Stimulated activated CD4-positive, alpha-beta T cell treated with anti-CD3 and anti-CD28 coated beads, TNF-alpha, amount 100 ng/mL, for 48 hours (primary cell): ENCODE data around the gene LAMA2.
"Not testable (repeated sequence)": the region's sequence is repeated elsewhere in the genome, so short reads cannot be mapped to it uniquely, and the experiment has no call there.

Experiments used
- DNase-seq, 3 donors: peaks; one replicate each; pipeline ENCODE4 v3.0.0-alpha.2; 2020; ENCODE audit warnings: low read depth in 3 of 3

Gene LAMA2

GRCh38 chr6:129006724-129007514 lies 124.0 kb downstream of the LAMA2 start:
- DNase-seq, result no peak

GRCh38 chr6:129007701-129008373 lies 124.9 kb downstream of the LAMA2 start:
- no peak for DNase-seq

GRCh38 chr6:129008591-129008990 lies 125.7 kb downstream of the LAMA2 start:
- DNase-seq, result no peak

GRCh38 chr6:129009851-129010250 lies 126.9 kb downstream of the LAMA2 start:
- DNase-seq, result no peak

GRCh38 chr6:129014302-129014701 lies 131.4 kb downstream of the LAMA2 start:
- no peak for DNase-seq

- DNase-seq, result no peak
Observed at GRCh38 chr6:129015721-129016120, 132.8 kb downstream of the LAMA2 start.

- no peak for DNase-seq
Observed at GRCh38 chr6:129016844-129017243, 133.9 kb downstream of the LAMA2 start.

GRCh38 chr6:129022011-129022553 lies 139.1 kb downstream of the LAMA2 start:
- DNase-seq, result no peak

GRCh38 chr6:129026601-129027000 lies 143.7 kb downstream of the LAMA2 start:
- DNase-seq, result no peak

GRCh38 chr6:129029778-129030177 lies 146.8 kb downstream of the LAMA2 start:
- no peak for DNase-seq

- DNase-seq, result no peak
Observed at GRCh38 chr6:129030215-129030614, 147.3 kb downstream of the LAMA2 start.

GRCh38 chr6:129031051-129031599 lies 148.2 kb downstream of the LAMA2 start:
- DNase-seq, result no peak

- DNase-seq, result no peak
Observed at GRCh38 chr6:129032602-129033001, 149.7 kb downstream of the LAMA2 start.

GRCh38 chr6:129033180-129033579 lies 150.2 kb downstream of the LAMA2 start:
- DNase-seq, result no peak

GRCh38 chr6:129033581-129033980 lies 150.6 kb downstream of the LAMA2 start:
- DNase-seq, result no peak

- DNase-seq, result no peak
Observed at GRCh38 chr6:129041563-129041962, 158.6 kb downstream of the LAMA2 start.

GRCh38 chr6:129046526-129046925 lies 163.6 kb downstream of the LAMA2 start:
- no peak for DNase-seq

- no peak for DNase-seq
Observed at GRCh38 chr6:129047834-129048233, 164.9 kb downstream of the LAMA2 start.

- no peak for DNase-seq
Observed at GRCh38 chr6:129050086-129050485, 167.1 kb downstream of the LAMA2 start.

- not testable (repeated sequence) for DNase-seq
Observed at GRCh38 chr6:129053143-129053542, 170.2 kb downstream of the LAMA2 start.

- DNase-seq, result no peak
Observed at GRCh38 chr6:129055796-129056195, 172.9 kb downstream of the LAMA2 start.

- DNase-seq, result no peak
Observed at GRCh38 chr6:129059650-129060049, 176.7 kb downstream of the LAMA2 start.

GRCh38 chr6:129069006-129069405 lies 186.1 kb downstream of the LAMA2 start:
- DNase-seq, result no peak
